Activated naive CD4-positive, alpha-beta T cell treated with anti-CD3 and anti-CD28 coated beads, Interleukin-2, amount 10 ng/mL, durations not matched to agents 7 days and 5 days (primary cell): Measurements from ENCODE around the gene COL27A1.

Experiments
- CTCF ChIA-PET: fragments of 350-600 bp; sonication (Branson Sonifier 250); formaldehyde crosslinking; loops from one replicate; lab custom pipeline; 2021; ENCODE audit warnings: antibody characterized with exemption; lab: Charles Lee
- DNase-seq: peaks from one replicate; pipeline ENCODE4 v3.0.0-alpha.2; 2020
- H3K27ac Mint-ChIP-seq: one replicate; pipeline ENCODE4 v1.8.0; 2021; ENCODE audit warnings: mild to moderate bottlenecking, moderate library complexity, mixed read lengths
- H3K27me3 Mint-ChIP-seq: one replicate; pipeline ENCODE4 v1.8.0; 2021; ENCODE audit warnings: mild to moderate bottlenecking, mixed read lengths
- H3K36me3 Mint-ChIP-seq: one replicate; pipeline ENCODE4 v1.8.0; 2021; ENCODE audit warnings: mixed read lengths
- H3K4me1 Mint-ChIP-seq: one replicate; pipeline ENCODE4 v1.8.0; 2021; ENCODE audit warnings: mixed read lengths
- H3K4me3 Mint-ChIP-seq: one replicate; pipeline ENCODE4 v1.8.0; 2021; ENCODE audit warnings: mild to moderate bottlenecking, moderate library complexity, mixed read lengths
- H3K9me3 Mint-ChIP-seq: one replicate; pipeline ENCODE4 v1.8.0; 2021; ENCODE audit warnings: mixed read lengths

Gene COL27A1

GRCh38 chr9:114342755-114343440, 187.6 kb downstream of the COL27A1 start:
- CTCF ChIA-PET: interaction anchor here (1.9 kb wide), 1 partner anchor 43 kb away, joined by 6 read pairs; no protein-coding TSS in a partner anchor
- Mint-ChIP-seq H3K27ac (peak overlapping the region; percentile 2), H3K36me3 (peaks cover 87% of the 10 kb centered on the region)

GRCh38 chr9:114343471-114344187, 188.3 kb downstream of the COL27A1 start:
- H3K4me3 Mint-ChIP-seq: no peak overlapping the region
- CTCF ChIA-PET: no interaction called here

More at GRCh38 chr9:114342755-114343440, 187.6 kb downstream of the COL27A1 start:
- no peak for DNase-seq
- H3K4me3 Mint-ChIP-seq: no peak overlapping the region
- no peaks in the 10 kb centered on the region for H3K9me3 Mint-ChIP-seq
- peaks cover 13% of the 10 kb centered on the region for H3K4me1 Mint-ChIP-seq
- H3K27me3 Mint-ChIP-seq: no peaks in the 10 kb centered on the region

GRCh38 chr9:114344188-114344566, 188.8 kb downstream of the COL27A1 start:
- no peaks in the 10 kb centered on the region for H3K9me3 Mint-ChIP-seq
- no peak overlapping the region for H3K4me3 Mint-ChIP-seq
- DNase-seq: no peak
- CTCF ChIA-PET: no interaction called here
- peak overlapping the region; percentile 74 for H3K27ac Mint-ChIP-seq
- peaks cover 89% of the 10 kb centered on the region for H3K36me3 Mint-ChIP-seq
- H3K27me3 Mint-ChIP-seq: no peaks in the 10 kb centered on the region
- H3K4me1 Mint-ChIP-seq: peaks cover 18% of the 10 kb centered on the region

More at GRCh38 chr9:114343471-114344187, 188.3 kb downstream of the COL27A1 start:
- Mint-ChIP-seq H3K27me3 (no peaks in the 10 kb centered on the region), H3K36me3 (peaks cover 89% of the 10 kb centered on the region), H3K4me1 (peaks cover 18% of the 10 kb centered on the region), H3K9me3 (no peaks in the 10 kb centered on the region), H3K27ac (peak overlapping the region; percentile 74)
- DNase-seq: no peak

GRCh38 chr9:114344692-114345091, 189.4 kb downstream of the COL27A1 start:
- H3K27ac Mint-ChIP-seq: peak overlapping the region; percentile 80
- H3K4me3 Mint-ChIP-seq: no peak overlapping the region
- H3K4me1 Mint-ChIP-seq: peaks cover 23% of the 10 kb centered on the region
- no peaks in the 10 kb centered on the region for H3K27me3 Mint-ChIP-seq
- no peaks in the 10 kb centered on the region for H3K9me3 Mint-ChIP-seq
- DNase-seq: no peak
- H3K36me3 Mint-ChIP-seq: peaks cover 89% of the 10 kb centered on the region
- CTCF ChIA-PET: no interaction called here

- no peak for DNase-seq
- no peaks in the 10 kb centered on the region for H3K27me3 Mint-ChIP-seq
- CTCF ChIA-PET: interaction anchor here (1.1 kb wide), 1 partner anchor 9 kb away, joined by 4 read pairs; no protein-coding TSS in a partner anchor
- no peak overlapping the region for H3K27ac Mint-ChIP-seq
- H3K36me3 Mint-ChIP-seq: peaks cover 91% of the 10 kb centered on the region
- no peak overlapping the region for H3K4me3 Mint-ChIP-seq
- H3K9me3 Mint-ChIP-seq: no peaks in the 10 kb centered on the region
- peaks cover 32% of the 10 kb centered on the region for H3K4me1 Mint-ChIP-seq
These were observed 190.2 kb downstream of the COL27A1 start for GRCh38 chr9:114345493-114346065.

DNA sequence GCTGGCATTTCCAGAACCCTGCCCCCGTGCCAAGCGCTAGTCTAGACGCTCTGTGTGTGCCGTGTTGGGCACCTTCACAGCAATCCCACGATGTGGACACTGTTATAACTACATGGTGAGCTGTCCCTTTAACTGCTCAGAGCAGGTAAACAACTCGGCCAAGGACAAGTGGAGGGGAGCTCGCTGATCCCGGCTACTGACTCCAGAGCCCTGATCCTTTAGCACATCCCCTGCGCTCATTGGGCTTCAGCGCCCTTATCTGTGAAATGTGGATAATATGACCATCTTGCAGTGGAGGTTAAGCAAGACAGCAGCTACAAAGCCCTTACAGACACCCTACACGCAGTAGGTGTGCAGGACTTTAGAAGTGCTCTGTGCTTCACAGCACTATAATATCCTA, 190.8 kb downstream of the COL27A1 start:
- DNase-seq: no peak
- Mint-ChIP-seq H3K27ac (peak overlapping the region; percentile 70), H3K9me3 (no peaks in the 10 kb centered on the region), H3K4me3 (no peak overlapping the region), H3K36me3 (peaks cover 91% of the 10 kb centered on the region), H3K27me3 (no peaks in the 10 kb centered on the region), H3K4me1 (peaks cover 38% of the 10 kb centered on the region)
- CTCF ChIA-PET: interaction anchor here (1.1 kb wide), 1 partner anchor 10 kb away, joined by 4 read pairs; no protein-coding TSS in a partner anchor

- Mint-ChIP-seq H3K4me3 (no peak overlapping the region), H3K4me1 (peaks cover 43% of the 10 kb centered on the region), H3K27me3 (no peaks in the 10 kb centered on the region), H3K36me3 (peaks cover 88% of the 10 kb centered on the region), H3K27ac (peak overlapping the region; percentile 11), H3K9me3 (no peaks in the 10 kb centered on the region)
- DNase-seq: no peak
- CTCF ChIA-PET: interaction anchor here (0.8 to 1.3 kb wide), 2 partner anchors 43 to 1008 kb away, joined by 4 to 5 read pairs; no protein-coding TSS in a partner anchor
These were observed 192.3 kb downstream of the COL27A1 start for GRCh38 chr9:114347675-114348074.

DNA sequence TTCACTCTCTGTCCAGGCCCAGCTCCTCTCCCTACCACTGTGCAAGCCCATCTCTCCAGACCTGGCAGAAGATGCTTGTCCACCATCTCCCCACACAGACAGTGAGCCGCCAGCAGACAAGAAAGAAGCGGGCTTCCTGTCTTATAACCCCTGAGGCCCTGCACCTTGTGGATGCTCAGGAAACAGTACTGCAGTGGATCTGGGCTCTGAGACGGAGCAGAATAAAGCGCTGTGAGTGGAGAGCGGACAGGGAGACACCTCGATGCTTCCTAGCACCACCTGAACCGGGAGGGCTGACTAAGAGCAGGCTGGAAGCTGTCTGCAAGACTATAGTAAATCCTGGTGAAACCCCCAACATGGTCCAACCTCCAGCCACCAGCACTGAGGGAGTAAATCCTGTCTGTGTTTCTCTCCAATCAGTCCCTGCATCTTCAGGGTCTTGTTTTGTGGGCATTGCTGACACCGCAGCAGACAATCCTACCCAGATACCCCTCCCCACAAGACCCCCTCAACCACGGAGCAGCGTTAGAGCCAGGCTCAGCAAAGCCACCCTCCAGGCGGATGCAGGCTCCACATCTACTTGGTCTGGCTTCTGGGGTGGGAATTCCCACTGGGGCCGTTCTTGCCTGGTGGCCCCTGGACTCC, 193.0 kb downstream of the COL27A1 start:
- Mint-ChIP-seq H3K36me3 (peaks cover 85% of the 10 kb centered on the region), H3K9me3 (no peaks in the 10 kb centered on the region), H3K4me3 (no peak overlapping the region), H3K27ac (peak overlapping the region; percentile 83), H3K27me3 (no peaks in the 10 kb centered on the region), H3K4me1 (peaks cover 46% of the 10 kb centered on the region)
- DNase-seq: no peak
- CTCF ChIA-PET: interaction anchor here (1.0 to 1.6 kb wide), 4 partner anchors 9 to 42 kb away, joined by 3 to 5 read pairs (median 4); no protein-coding TSS in a partner anchor

DNA sequence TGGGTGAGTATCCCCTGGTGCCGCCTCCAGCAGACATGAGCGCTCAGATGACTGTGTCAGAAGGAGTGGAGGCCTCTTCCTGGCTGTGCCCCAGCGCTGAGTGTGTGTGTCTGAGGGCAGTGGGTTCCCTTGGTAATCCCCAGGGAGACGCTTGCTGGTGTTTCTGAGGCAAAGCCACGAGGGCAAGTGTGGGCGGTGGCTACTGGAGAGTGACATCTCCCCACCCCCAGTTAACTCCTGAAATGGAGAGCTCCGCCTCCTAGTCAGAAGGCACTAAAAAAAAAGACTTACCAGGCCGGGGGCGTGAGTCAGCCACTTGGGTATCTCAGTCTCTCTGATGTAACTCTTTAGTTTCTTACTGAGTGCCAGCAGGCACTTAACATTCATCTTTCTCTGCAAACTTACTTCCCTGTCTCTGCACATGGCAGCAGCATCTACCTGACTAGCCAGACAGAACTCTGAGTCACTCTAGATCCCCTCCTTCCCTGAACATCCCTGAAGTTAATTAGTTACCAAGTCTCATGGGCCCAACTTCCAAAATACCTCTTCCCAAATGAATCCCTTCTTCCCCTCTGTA, 193.7 kb downstream of the COL27A1 start:
- CTCF ChIA-PET: interaction anchor here (0.8 to 1.6 kb wide), 5 partner anchors 10 to 39 kb away, joined by 3 to 5 read pairs (median 3); partner anchors contain the start of gene AKNA
- Mint-ChIP-seq H3K9me3 (no peaks in the 10 kb centered on the region), H3K4me1 (peaks cover 44% of the 10 kb centered on the region), H3K4me3 (no peak overlapping the region), H3K27me3 (no peaks in the 10 kb centered on the region), H3K36me3 (peaks cover 83% of the 10 kb centered on the region), H3K27ac (peak overlapping the region; percentile 83)
- DNase-seq: peak; percentile 69

DNA sequence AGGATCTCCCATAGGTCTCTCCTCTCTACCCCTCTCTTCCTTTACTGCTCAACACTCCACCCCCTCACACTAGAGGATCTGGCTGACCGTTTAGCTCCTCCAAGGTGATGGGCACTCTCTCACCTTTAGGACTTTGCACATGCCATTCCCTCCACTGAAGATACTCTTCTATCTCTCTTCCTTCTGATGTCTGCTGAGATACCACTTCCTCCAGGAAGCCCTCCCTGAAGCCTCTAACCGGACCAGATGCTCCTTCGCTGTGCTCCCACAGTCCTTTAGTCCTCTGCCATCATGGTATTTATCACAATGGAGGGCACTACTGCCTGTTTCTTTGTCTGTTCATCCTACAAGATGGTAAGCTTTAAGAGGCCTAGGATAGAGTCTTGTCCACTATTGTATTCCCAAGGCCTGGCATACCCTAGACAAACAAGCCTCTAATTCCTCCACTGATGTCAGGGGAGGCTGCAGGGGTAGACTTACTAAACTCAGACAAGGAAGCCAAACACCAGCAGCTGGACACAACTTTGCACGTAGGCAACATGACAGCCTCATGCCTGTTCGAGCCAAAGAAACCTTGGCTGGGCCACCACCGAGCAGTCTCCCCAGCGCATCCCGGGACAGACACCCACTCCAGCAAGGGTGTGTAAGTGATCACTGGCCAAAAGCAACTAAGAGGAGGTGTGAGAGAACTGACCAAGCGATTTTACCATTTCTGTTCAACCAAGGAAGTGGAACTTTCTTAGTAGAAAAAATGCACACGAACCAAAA, 194.6 kb downstream of the COL27A1 start:
- Mint-ChIP-seq H3K27ac (peak overlapping the region; percentile 83), H3K27me3 (no peaks in the 10 kb centered on the region), H3K9me3 (no peaks in the 10 kb centered on the region), H3K4me3 (no peak overlapping the region), H3K4me1 (peaks cover 44% of the 10 kb centered on the region), H3K36me3 (peaks cover 78% of the 10 kb centered on the region)
- CTCF ChIA-PET: interaction anchor here (0.8 to 1.6 kb wide), 4 partner anchors 15 to 38 kb away, joined by 3 read pairs; partner anchors contain the start of gene AKNA
- DNase-seq: no peak

- CTCF ChIA-PET: interaction anchor here (1.2 to 1.4 kb wide), 3 partner anchors 18 to 36 kb away, joined by 3 to 4 read pairs (median 4); no protein-coding TSS in a partner anchor
These were observed 195.5 kb downstream of the COL27A1 start for GRCh38 chr9:114350636-114351401.

GRCh38 chr9:114351932-114352331, 196.6 kb downstream of the COL27A1 start:
- Mint-ChIP-seq H3K27me3 (no peaks in the 10 kb centered on the region), H3K4me1 (peaks cover 48% of the 10 kb centered on the region), H3K27ac (peak overlapping the region; percentile 65), H3K36me3 (peaks cover 72% of the 10 kb centered on the region), H3K4me3 (no peak overlapping the region), H3K9me3 (no peaks in the 10 kb centered on the region)
- DNase-seq: no peak
- CTCF ChIA-PET: interaction anchor here (1.2 to 1.4 kb wide), 3 partner anchors 17 to 40 kb away, joined by 4 read pairs; no protein-coding TSS in a partner anchor

More at GRCh38 chr9:114350636-114351401, 195.5 kb downstream of the COL27A1 start:
- H3K27me3 Mint-ChIP-seq: no peaks in the 10 kb centered on the region
- no peak overlapping the region for H3K4me3 Mint-ChIP-seq
- H3K27ac Mint-ChIP-seq: peak overlapping the region; percentile 83
- no peaks in the 10 kb centered on the region for H3K9me3 Mint-ChIP-seq
- H3K4me1 Mint-ChIP-seq: peaks cover 44% of the 10 kb centered on the region
- no peak for DNase-seq
- peaks cover 77% of the 10 kb centered on the region for H3K36me3 Mint-ChIP-seq
